GOT3 (cell line): ENCODE data around the gene MDFI.

ENCODE experiments used
- DNase-seq: peaks from one replicate; lab custom pipeline; 2025; ENCODE audit warnings: mixed read lengths; lab: John Stamatoyannopoulos, UW

MDFI gene

DNA sequence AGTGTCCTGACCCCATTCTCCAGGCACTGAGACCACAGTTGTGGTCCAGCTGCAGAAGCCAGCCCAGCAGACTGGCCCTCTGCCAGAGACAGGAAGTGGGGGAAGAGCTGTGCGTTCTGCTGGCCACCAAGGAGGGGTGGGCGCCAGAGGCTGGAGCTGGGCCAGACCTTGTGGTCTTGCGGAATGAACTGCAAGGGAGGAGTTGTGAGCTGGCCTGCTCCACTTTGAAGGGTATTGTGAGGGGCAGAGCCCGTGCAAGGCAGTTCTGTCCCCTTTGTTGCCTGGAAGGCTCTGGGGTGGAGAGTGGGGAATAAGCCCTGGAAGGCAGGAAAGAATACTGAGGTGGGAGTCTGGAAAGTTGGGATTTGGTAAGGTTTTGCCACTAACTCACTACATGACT, 3.6 kb upstream of the MDFI start:
- no peak for DNase-seq

- DNase-seq: no peak
These were observed 2.9 kb upstream of the MDFI start for GRCh38 chr6:41635365-41635764.

DNA sequence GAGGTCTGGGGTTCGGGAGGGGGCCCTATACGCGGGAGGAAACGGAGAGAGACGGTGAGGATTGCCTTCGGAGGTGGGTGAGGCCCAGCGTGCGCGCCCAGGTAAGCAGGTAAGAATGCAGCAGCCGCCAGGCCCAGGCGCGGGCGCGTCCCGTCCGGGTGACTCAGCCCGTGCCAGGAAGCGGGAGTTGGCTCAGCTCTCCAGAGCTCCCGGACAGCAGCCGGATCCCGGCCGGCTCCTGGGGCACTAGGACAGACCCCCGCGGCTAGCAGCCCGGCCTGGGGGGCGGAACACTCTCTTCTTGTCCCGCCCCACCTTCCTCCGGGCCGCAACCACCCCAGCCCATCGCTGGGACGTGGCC, 1.5 kb upstream of the MDFI start:
- no peak for DNase-seq

- DNase-seq: no peak
These were observed 870 bp upstream of the MDFI start for GRCh38 chr6:41637194-41638001.

DNA sequence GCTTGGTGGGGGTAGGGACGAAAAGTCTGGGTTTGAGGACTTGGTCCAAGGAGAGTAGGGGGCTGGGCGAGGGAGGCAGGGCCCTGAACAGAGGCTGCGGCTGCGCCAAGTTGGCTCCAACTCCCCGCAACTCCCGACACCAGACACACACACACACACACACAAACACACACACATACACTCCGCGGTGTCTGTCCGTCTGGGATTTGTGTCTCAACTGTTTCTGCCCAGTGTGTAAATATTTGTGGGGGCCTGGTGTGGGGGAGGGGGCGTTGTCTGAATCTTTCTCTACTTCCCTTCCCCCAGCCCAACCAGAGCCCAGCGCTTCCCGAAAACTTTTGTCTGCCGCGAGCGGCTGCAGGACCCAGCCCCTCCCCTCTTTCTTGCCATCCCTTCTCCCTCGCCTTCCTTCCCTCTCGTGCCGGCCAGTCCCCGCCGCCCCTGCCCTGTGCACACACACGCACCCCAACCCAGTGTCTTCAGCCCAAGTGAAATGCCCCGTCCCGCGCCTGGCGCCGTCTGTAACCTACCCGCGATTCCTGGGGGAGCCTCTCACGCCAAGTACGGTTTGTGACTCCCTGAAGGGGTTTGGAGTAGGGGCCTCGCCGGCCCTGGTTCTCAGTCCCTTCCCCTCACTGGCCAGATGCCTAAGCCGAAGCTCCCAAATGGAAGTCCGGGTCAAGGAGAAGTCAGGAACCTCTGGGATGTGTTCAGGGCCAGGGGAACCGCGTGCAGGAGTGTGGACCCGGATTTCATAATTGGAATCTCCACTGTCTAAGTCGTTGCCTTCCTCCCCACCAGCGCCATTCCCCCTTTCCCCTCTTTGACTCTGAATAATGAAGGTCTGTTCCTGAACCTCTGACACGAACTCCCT, 904 bp downstream of the MDFI start:
- DNase-seq: no peak

DNA sequence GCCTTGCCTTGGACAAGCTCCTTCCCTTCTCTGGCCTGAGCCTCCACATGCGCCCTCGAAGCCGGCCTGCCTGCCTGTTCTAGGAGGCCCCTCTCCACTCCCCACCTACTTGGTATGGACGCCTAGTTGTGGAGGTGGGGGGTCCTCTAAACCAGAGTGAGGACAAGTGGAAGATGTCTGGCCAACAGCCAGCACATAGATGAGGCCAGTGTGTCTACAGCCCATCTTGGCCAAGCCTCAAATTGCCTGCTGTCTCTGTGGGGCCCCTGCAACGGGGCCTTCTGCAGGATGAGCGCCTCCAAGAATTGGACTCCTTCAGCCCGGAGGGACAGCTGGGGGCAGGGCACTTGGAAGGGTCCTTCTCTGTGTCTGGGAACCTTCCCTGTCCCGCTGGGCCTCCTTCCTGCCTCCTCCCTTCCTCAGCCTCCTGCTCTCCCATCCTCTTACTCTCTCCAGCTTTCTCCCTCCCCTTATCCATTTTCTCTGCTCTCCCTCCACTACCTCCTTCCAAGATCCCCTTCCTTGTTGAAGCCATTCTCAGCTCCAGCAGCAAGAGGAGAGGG, 1.6 kb downstream of the MDFI start:
- DNase-seq: no peak

- DNase-seq: no peak
These were observed 2.2 kb downstream of the MDFI start for GRCh38 chr6:41640426-41640825.

GRCh38 chr6:41641352-41641925, 3.2 kb downstream of the MDFI start:
- DNase-seq: no peak

DNA sequence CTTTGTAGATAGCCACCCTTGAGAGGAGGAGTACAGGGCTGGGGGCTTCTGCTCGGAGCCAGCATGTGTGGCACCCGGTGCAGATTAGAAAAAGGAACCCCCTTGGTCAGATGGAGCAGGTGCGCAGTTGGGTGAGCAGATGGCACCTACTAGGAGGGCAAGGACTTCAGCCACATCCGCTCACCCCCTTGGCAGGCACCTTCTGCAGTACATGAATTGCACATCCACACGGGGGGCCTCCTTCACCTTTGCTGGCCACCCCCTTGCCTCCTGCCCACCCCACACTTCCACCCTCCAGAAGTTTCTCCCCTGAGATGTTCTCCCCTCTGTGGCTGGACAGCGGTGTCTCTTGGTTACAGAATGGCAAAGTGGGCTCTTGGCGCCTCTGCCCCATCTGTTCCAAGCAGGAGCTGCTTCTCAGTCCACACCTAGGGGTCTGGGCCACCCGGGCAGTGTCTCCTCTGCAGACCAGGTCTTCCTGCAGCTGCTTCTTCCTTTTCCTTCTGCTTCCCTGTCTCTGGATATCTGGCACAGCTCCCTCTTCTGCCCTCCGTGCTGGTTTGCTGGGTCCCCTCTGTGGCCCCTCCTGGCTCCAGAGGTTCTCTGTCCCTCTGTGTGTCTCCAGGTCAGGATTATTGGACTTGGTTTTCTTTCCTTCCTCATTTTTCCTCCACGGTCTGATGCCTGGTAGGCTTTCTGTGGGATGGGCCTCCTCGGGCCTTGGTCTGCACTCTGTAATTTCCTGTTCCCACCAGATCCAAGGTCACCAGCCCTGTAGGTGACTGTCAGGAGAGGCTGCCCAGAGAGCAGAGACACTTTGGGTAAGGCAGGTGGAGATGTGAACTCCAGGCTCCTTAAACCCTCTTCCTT, 4.1 kb downstream of the MDFI start:
- DNase-seq: no peak

DNA sequence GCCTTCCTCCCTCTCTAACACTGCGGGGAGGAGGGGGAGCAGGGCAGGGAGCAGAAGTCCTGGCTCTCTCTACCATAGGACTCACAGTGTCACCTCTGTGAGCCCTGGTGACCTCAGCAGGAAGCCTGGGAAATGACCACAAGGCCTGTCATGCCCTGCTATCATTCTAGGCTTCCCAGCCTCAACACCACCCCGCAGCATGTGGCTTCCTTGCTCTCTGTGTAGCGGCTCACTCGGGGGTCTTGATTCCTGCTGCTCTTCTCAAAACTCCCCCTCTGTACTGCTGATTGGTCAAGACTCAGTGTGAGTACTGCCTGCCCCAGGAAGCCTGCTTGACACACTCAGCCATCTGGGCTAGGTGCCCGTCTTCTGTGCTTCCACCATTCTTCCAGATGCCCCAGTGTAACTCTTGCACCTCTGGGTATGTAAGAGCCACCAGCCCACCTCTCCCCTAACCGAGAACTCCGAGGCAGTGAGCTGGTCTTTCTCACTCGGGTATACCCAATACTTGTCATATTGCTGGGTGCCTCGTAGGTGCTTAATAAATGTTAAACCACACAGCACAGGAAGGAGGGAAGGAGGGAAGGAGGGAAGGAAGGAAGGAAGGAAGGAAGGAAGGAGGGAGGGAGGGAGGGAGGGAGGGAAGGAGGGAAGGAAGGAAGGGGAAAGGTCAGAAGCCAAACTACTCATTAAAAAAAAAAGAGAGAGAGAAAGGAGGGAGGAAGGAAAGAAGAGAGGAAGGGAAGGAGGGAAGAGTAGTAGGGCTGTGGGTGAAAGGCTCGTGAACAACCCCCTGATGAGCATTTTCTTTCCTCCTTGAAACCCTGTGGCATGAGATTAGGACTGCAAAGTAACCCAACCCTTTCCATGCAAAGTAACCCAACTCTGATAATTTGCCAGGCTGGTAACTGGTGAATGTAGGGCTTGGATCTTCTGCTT, 5.0 kb downstream of the MDFI start:
- no peak for DNase-seq

DNA sequence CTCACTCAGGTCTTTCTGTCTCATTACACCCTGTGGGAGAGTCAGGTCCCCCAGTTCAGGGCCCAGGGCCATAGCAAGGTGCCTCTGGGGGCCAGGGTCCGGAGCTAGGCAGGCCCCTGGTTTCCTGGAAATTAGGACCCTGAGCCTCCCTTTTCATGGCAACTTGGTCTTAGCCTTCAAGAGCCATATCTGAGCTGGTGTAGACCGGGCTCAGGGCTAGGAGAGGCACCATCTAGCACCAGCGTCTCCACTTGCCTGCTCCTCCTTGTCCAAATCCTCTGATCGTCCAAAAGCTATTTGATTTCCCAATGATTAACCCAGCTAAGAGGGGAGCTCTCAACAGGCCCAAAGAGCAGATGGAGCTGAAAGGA, 5.6 kb downstream of the MDFI start:
- no peak for DNase-seq

GRCh38 chr6:41644297-41644879, 6.1 kb downstream of the MDFI start:
- DNase-seq: no peak

GRCh38 chr6:41645007-41645618, 6.8 kb downstream of the MDFI start:
- no peak for DNase-seq

- DNase-seq: no peak
These were observed 7.9 kb downstream of the MDFI start for GRCh38 chr6:41646026-41646795.

- DNase-seq: no peak
These were observed 8.8 kb downstream of the MDFI start for GRCh38 chr6:41647061-41647511.

DNA sequence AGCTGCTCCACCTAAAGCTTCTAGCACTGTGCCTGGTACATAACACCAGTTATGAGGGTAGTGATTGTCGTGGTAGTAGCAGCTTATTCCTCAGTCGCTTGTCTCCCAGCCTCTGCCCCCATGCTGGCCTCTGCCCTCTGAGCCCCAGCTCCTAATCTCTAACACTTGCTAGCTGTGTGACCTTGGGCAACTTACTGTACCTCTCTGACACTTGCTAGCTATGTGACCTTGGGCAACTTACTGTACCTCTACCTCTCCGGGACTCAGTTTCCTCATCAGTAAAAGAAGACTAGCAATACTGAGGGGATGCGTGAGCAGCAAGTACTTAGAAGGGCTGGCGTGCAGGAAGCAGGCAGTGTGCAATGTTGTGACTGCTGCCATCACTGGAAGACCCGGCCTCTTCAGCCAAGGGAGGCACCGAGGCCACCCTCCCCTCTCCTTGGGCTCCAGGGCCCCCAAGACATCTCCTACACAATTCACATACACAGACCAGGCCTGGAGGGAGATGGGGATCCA, 9.9 kb downstream of the MDFI start:
- no peak for DNase-seq

GRCh38 chr6:41648921-41649320, 10.7 kb downstream of the MDFI start:
- DNase-seq: no peak

DNA sequence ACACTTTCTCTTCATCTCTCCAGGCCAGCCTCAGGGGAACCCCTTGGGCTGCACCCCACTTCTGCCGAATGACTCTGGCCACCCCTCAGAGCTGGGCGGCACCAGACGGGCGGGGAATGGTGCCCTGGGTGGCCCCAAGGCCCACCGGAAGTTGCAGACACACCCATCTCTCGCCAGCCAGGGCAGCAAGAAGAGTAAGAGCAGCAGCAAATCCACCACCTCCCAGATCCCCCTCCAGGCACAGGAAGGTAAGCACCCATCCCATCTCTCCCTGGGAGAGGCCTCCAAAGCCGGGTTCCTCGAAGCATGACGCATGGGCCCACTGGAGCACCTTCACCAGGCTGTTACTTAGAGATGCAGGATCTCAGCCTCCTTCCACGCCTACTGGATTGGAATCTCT, 11.3 kb downstream of the MDFI start:
- DNase-seq: no peak

- no peak for DNase-seq
These were observed 11.9 kb downstream of the MDFI start for GRCh38 chr6:41650120-41650519.
